ENCODE results near the gene DACT1.

DACT1 gene

DNA sequence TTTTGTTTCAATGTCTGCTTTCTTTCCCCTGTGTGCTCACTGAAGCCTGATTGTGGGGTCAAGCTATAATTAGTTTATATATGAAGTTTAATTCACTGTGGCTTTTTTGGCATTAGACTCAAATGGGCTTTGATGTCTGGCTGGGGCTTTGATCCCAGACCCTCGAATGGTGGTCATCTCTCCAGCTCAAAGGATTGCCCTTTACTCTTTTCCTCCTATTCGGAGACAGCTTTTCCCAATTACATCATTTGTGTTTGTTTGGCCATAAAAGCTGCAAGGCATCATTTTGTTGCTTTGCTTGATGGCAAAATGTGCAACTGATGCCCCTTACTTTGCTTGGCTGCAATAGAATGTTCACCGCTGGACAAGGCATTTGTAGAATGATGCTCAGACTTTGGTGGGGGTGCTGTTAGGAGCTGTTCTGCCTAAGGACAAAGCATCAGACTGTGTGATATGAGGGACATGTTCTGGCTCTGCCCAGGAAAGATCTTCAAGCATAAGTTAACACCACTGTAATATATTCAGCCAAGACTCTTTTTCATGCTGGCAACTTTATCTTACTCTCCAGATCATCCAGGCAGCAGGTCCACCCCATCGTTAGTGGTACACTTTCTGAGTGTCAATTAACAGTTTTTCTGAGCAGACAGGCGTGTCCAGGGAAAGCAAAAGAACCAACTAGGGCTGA, 3.2 kb upstream of the DACT1 start:
- in situ Hi-C loops (cut with MboI; ENCODE audit: low sequenced_read_pairs) = no loop called here

DNA sequence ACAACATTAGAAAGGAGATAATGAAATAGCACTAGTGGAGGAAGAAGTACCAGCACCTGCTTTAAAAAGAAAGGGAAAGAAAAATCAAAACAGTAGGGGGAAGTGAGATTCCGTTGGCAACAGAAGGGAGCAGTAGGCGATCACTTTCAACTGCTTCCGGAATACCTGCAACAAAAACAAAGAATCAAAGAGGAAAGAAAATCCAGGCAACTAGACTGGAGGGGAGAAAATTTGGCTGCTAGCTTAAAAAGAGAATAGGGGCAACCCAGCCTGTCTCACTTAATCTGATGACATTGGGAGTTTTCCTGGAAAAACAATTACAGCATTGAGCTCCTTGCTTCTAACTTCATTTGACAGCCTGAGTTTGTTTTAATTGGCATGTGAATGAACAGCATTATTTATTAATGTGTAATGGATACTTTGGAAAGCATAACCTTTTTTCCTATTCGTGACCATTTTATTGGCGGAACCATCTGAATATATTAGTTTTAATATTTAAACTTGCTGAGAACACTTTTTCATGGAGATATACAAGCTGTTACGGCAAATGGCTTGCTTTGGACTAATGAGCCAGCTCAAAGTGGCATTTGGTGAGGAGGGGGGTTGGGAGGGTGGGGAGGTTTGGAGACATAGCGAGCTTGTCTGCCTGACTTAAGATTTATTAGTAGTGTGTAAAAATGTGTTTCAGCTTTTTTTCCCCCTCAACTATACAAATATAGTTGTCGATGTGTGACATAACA, 2.5 kb upstream of the DACT1 start:
- in situ Hi-C loops (cut with MboI; ENCODE audit: low sequenced_read_pairs) = no loop called here

DNA sequence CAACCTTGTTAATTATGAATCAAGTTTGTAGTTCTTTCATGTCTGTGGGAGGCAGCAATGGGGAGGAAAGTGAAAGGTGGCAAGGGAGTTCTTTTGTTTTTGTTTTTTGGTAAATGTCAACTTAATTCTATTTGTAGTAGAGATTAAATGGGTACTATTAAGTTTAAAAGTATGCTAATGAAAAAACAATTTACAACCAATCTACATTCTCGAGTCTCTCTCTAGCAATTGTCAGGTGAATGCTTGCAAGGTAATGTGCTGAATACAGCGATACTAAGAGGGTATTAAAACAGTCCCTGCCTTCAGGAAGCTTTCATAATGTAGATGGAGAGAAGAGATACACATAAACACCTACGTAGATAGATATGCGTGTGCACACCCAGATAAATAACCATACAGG, 1.6 kb upstream of the DACT1 start:
- in situ Hi-C loops (cut with MboI; ENCODE audit: low sequenced_read_pairs) = no loop called here

DNA sequence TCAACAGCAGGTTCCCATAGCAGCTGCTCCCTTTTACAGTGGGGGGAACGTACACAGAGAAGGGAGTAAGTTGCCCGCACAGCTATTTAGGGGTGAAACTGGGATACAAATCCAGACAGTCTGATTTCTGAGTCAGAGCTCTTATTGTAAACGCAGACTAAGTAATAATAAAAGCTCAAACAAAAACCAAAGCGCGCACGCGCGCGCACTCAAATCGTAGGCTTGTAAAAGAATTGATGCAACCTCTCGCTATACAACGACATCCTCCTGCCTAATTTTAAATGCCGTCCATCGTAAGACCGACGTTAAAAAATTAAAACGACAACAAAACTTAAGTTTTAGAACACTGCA, 747 bp upstream of the DACT1 start:
- in situ Hi-C loops (cut with MboI; ENCODE audit: low sequenced_read_pairs) = no loop called here

DNA sequence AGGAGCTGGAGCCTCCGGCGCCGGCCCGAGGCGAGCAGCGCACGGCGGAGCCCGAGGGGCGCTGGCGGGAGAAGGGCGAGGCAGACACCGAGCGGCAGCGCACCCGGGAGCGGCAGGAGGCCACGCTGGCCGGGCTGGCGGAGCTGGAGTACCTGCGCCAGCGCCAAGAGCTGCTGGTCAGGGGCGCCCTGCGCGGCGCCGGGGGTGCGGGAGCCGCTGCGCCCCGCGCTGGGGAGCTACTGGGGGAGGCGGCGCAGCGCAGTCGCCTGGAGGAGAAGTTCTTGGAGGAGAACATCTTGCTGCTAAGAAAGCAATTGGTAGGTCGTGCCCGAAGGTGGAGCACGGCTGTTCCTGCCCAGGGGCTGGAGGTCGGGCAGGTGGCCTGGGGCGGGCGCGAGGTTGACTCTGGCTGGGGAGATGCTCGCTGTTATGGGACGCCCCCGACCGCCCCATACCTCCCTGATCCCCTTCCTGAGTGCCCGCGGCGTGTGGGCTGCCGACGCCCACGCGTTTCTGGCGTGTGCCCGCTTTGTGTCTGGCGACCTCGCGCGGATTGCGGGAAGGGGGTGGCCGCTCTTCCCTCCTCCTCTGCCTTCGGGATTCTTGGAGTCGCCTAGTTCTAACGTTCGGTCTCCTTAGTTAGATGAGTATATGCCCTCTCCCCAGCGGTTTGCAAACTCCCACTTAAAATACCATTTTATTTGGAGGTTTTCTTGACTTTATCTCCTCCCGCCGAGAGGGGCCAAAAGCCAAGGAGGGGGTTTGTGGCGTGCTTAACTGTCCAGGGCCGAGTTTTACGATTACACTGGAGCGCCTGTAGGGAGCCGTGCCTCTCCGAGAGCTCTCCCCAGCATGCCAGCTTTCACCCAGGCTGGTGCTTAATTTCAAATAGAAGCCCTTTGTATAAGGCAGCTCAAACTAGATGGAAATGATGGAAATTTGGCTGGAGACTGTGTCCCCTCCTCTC, 752 bp downstream of the DACT1 start:
- in situ Hi-C loops (cut with MboI; ENCODE audit: low sequenced_read_pairs) = no loop called here

DNA sequence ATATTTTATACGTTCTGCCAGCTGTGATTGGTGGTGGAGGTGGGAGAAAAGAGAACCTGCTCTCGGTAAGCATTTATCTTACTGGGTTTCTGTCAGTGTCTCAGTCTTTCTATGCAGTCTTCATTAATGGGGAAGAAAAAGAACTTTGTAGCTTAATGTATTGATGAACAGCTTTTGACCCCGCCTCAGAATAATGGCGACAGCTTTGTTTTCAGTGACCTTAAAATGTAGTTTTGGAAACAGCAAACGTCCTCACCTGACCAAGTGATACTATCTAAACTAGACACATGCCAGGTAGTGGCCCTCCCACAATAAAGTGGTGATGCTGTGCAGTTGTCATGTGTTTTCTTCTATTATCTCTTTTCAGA, 1.4 kb downstream of the DACT1 start:
- in situ Hi-C loops (cut with MboI; ENCODE audit: low sequenced_read_pairs) = no loop called here

DNA sequence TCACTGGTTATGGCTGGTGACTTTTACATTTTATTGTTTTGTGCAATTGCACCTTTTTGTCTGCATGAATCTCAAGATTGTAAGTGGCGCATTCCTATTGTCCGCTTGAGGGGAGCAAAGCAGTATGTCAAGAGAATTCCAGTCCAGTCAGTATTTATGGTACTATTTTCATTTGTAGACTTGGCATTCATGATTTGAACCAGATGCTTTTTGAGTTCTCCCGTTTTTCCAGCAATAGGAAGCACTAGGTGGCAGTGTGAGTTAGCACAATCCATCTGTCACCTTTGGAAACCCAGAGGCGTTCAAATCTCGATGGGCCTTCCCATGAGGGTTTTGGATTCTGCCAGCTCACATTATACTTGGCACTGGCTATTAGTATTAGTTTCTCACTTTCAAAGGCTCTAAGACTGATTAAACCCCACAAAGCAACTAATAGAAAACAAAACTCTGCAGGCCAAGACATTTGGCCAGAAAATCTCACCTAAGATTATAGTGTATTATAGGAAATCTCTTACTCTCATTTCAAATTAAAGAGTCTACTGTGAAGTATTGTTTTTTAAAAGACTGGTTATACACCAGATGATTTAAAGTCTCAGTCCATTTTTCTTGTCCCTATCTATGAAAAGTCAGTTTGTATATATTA, 2.2 kb downstream of the DACT1 start:
- in situ Hi-C loops (cut with MboI; ENCODE audit: low sequenced_read_pairs) = no loop called here

DNA sequence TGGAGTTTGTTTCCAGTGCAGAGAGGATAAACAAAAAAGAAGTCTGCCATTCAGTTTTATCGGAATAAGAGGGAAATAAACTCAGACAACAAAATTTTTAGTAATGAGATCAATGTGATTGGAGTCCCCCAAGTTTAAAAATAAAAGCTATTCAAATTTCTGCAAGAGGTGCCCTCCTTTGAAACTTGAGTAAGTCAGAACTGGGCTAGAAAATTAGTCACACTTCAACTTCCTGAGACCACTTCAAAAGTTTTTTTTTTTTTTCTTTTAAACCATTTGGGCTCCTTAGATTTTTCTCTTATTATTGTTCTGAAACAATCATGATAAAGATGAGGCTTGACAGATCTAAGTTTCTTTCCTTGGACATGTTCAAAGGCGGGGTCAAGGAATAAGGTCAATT, 3.2 kb downstream of the DACT1 start:
- in situ Hi-C loops (cut with MboI; ENCODE audit: low sequenced_read_pairs) = no loop called here

DNA sequence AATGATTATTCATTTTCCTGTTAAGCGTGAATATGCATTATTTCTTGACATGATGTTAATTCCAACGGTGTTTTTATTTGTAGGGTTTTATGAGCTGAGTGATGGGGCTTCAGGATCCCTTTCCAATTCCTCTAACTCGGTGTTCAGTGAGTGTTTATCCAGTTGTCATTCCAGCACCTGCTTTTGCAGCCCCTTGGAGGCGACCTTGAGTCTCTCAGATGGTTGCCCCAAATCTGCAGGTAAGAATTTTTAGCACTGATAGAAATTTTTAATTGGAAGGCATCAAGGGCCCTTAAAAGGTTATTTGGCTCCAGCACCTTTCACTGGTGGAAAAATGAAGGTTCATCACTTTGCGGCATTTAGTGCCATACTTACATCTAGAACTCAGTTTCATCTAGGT, 3.7 kb downstream of the DACT1 start:
- in situ Hi-C loops (cut with MboI; ENCODE audit: low sequenced_read_pairs) = no loop called here

DNA sequence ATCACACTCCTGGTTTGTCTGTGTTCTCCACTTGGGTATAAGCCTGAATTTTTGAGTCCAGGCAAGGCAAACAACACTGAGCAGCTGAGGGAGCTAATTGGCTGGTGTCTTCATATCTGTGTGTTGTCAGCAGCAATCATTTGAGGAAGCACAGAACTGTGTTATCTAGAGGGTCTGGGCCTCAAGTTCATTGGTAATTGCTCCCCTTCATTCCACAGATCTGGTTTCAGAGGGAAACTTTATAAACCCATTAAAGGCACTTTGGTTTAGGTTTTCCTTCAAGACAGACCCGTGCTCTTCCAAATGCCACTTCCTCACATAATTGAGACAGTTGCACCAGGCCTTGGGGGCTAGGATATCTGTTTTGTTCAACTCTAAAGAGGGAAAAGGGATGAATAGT, 5.6 kb downstream of the DACT1 start:
- in situ Hi-C loops (cut with MboI; ENCODE audit: low sequenced_read_pairs) = no loop called here

DNA sequence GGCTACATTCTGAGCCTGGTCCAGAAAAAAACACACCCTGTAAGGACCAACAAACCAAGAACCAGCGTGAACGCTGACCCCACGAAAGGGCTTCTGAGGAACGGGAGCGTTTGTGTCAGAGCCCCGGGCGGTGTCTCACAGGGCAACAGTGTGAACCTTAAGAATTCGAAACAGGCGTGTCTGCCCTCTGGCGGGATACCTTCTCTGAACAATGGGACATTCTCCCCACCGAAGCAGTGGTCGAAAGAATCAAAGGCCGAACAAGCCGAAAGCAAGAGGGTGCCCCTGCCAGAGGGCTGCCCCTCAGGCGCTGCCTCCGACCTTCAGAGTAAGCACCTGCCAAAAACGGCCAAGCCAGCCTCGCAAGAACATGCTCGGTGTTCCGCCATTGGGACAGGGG, 7.9 kb downstream of the DACT1 start:
- in situ Hi-C loops (cut with MboI; ENCODE audit: low sequenced_read_pairs) = no loop called here

DNA sequence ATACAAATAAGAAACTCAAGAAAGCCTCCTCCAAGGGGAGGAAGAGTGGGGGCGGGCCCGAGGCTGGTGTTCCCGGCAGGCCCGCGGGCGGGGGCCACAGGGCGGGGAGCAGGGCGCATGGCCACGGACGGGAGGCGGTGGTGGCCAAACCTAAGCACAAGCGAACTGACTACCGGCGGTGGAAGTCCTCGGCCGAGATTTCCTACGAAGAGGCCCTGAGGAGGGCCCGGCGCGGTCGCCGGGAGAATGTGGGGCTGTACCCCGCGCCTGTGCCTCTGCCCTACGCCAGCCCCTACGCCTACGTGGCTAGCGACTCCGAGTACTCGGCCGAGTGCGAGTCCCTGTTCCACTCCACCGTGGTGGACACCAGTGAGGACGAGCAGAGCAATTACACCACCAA, 8.7 kb downstream of the DACT1 start:
- in situ Hi-C loops (cut with MboI; ENCODE audit: low sequenced_read_pairs) = no loop called here

DNA sequence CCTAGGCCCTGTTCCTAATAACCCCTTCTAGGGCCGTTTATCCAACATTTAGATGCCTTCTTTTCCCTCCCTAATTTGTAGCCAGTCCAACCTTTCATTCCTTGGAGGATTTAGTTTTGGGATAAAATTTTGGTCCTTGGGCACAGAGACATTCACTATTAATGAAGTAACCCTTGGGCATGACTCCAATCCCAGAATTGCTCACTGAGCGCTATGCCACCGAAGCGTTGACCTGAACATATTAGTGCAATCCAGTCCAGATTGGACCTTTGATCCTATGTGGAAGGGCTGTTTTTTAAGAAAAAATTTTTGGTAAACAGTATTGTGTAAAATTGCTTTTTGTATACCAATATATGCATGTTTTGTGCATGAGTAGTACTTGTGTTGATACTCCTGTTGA, 10.0 kb downstream of the DACT1 start:
- in situ Hi-C loops (cut with MboI; ENCODE audit: low sequenced_read_pairs) = no loop called here

DNA sequence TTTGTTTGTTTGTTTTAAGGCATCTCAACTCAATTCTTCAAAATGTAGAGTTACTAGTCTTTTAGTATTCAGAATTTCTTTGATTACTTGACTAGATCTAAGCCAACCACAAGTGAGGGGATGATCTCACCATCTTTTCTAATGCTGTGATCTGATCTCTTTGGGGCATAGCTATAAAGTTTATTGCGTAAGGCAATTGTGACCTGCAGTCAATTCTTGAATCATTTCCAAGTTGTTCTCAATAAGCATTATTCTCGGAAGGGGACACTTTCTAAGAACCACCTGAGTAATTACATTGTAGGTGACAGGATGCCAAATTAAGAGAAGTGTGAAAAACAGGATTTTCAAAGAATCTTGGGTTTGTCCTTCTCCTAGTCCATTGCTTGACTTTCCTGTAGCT, 13.1 kb downstream of the DACT1 start:
- in situ Hi-C loops (cut with MboI; ENCODE audit: low sequenced_read_pairs) = no loop called here

DNA sequence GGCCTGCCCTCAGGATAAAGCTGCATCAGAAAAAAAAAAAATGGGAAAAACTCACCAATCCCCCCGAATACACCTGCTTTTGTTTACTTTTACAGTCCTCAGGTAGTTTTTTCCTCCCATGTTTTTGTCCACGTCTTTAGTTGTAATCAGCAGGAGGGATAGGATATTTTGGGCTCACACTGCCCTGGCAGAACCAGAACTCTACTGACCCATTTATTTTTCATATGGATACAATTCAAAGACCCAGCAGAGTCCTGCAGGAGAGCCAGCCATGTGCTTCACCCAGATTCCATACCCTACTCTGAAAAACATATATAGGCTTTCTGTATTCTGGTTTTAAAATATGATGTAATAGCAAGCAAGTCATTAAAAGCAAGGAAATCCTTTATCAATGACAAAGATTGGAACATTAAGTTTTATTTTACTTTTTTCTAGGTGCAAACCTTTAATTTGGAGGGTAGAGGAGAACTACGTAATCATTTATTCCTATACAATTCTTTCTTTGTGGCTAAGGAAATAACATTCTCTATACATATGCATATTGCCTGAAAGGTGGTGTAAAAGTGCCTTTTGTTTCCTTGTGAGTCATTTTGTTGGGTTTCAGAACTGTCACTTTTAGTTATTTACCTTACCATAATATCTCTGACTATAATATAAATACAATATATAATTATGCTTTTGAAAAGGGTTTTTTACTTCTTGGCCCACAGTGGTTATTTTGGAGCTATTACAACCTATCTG, 19.1 kb downstream of the DACT1 start:
- in situ Hi-C loops (cut with MboI; ENCODE audit: low sequenced_read_pairs) = no loop called here

DNA sequence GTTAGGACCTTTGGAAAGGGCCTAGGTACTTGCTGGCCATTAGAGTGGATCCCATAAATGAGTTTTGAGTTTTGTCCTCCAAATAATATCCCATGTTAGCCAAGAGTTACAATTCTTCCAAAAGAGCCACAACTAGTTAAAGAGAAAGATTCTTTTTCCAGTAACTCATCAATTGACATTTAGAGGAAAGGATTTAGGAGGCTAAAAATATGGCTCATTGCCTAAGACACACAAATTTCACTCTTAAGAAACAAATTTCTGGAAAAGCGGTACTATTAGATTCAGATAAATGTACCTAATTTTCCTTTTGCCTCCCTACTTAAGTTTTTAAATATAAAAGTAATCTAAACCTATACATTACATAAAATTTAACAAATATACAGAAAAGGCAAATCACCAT, 21.3 kb downstream of the DACT1 start:
- in situ Hi-C loops (cut with MboI; ENCODE audit: low sequenced_read_pairs) = no loop called here

DNA sequence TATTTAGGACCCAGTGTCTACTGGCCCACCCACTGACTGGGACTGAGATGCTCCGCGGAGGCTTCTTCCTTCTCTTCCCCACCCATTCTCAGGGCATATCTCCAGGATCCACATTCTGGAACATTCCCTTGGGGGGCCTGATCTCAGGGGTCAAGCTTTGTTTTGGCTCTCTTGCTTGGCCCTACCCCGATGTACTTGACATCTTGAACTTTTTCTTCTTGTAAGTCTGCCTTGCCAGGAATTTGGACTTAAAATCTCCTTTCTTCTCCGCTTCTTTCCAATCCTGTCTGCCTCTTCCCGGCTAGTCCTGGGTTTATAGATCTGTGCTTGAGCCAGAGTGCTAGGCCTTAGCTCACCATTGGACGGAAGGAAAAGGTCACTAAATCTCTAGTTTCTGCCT, 22.1 kb downstream of the DACT1 start:
- in situ Hi-C loops (cut with MboI; ENCODE audit: low sequenced_read_pairs) = no loop called here

DNA sequence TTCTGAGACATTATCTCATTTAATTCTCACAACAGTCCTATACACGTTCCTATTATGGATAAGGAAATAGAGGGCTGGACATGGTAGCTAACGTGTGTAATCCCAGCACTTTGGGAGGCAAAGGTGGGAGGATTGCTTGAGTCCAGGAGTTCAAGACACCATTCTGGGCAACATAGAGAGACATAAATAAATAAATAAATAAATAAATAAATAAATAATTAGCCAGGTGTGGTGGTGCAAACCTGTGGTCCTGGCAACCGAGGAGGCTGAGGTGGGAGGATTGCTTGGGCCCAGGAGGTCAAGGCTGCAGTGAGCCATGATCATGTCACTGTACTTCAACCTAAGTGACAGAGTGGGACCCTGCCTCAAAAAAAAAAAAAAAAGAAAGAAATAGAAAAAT, 22.6 kb downstream of the DACT1 start:
- in situ Hi-C loops (cut with MboI; ENCODE audit: low sequenced_read_pairs) = no loop called here

DNA sequence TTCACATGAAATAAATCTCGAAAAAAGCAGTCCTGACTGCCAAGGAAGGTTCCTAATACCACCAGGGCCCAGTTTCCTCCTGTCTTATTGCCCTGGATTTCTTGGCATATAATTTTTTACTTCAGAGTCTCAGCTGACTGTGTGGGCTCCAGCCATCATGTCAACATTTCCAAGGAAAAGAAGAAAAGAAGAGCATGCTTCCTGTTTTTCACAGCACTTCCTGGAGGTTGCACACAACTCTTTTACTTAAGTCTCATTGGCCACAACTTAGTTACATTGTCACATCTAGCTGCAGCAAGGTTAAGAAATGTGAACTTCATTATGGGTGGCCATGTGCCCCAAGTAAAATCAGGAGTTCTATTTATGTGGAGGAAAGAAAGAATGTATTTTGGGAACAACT, 24.3 kb downstream of the DACT1 start:
- in situ Hi-C loops (cut with MboI; ENCODE audit: low sequenced_read_pairs) = no loop called here

DNA sequence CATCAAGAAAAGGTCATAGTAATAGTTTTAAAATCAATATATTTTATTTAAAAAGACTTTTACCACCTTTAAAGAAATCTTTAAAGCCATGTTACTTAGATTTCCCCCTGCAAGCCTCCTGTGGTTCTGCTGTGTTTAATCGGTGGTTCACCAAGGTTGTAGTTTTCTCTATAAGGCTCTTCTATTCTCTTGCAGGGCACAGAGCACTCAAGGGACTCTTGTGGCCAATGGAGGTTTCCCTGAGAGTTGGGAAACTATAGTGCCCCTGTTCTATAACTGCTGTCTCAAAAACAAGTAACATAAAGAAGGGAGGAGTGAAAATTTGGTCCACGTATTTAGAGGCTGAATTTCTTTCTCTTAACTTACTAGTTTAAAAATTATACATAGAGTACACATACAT, 25.0 kb downstream of the DACT1 start:
- in situ Hi-C loops (cut with MboI; ENCODE audit: low sequenced_read_pairs) = no loop called here

Data from HL-60/S4 (cell line).